NCI-H128 (cell line): ENCODE data around the gene ZNF341.
"Not testable (repeated sequence)": the region's sequence is repeated elsewhere in the genome, so short reads cannot be mapped to it uniquely, and the experiment has no call there.

Experiments used
- DNase-seq: peaks from one replicate; lab custom pipeline; 2025; ENCODE audit not compliant: unreplicated experiment; lab: John Stamatoyannopoulos, UW

The ZNF341 gene

DNA sequence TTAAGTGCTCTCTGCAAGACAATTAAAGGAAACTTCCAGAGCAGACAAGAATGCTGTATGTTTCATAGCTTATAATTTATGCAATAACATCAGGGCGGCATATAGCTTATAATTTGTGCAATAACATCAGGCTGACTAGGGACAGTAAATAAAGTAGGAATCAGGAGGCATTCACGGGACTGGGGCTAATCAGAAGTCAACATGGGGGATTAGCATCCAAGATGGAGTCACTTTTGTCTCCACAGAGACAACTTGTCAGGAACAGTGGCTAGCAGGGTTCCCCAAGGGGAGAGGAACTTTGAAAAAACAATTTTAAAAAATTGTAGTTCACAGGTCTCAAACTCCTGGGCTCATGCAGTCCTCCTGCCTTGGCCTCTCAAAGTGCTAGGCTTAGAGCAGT is 3.3 kb upstream of the ZNF341 start:
- DNase-seq: no peak

DNA sequence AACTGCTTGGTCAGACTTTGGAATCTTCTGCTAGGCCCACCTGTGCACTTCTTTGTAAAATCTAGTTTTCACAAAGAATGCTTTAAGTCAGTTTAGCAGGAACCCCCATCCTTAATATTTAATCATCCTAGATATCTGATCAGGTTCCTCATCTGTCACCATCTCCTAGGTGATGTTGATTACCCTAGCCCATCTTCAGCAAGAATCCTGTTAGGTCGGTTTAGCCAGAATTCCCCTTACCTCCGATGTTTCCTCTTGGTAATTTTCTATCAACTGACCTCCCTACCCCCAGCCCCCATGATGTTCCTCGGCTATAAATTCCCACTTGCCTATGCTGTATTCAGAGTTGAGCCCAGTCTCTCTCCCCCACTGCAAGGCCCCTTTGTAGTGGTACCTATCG is 2.7 kb upstream of the ZNF341 start:
- DNase-seq: no peak

DNA sequence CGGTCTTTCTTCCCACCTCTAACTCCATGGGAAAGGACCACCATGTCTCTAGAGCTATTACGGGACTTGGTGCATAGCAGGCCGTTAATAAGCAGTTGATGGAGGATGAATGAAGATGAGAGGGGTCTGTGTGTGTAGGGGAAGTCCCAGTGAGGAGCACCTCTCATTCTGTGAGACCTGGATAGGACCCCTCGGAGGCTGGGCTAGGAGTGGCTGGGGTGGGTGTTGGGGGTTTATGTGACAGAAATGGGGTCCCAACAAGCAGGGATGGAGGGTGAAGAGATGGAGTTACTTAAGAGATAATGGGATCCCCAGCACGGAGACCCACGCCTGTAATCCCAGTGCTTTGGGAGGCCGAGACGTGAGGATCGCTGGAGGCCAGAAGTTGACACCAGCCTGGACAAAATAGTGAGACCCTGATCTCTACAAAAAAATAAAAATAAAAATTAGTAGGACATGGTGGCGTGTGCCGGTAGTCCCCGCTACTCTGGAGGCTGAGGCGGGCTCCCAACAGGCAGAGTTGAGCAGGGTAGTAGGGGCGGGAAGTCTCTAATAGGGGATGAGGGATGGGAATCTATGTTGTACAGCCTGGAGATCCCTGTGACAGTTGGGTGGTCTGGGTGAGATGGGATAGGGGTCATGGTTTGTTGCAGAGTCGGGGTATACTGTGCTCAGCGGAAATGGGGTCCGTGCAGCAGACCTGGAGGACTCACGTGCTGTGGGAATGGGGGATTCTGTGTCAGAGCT is 677 bp upstream of the ZNF341 start:
- no peak for DNase-seq

DNA sequence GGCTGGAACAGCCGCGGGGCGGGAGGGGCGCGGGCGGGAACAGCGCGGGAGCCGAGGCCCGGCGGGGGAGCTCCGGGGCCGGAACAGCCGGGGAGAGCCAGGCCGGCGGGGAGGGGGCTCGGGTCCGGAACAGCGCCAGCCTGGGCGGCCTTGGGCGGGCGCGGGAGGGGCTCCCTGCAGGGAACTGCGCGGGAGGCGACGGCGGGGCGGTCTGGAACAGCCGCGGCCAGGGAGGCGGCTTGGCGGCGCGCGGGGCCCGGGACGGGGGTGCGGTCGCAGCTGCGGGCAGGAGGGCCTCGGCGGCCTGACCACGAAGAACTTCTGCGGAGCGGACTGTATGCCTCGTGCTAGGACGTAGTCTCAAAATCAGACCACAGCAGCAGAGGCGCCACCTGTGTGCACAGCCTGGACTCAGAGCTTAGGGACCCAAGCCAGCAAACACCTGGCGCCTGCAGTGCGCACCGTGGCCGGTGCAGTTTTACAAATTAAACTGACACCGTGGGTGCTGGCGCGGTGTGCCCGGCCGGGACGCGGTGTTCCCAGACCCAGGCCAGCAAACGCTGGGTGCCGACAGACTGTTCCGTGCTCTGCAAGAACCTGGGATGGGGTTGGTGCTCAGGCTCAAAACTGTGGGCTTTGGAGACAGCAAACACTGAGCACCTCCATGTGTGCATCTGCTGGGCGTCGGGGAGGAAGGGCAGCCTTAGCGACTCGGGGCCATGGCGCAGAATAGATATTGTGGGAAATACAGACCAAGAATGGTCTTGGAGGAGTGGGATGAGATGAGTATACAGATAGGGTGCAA is 572 bp downstream of the ZNF341 start:
- DNase-seq: peak; percentile 93

DNA sequence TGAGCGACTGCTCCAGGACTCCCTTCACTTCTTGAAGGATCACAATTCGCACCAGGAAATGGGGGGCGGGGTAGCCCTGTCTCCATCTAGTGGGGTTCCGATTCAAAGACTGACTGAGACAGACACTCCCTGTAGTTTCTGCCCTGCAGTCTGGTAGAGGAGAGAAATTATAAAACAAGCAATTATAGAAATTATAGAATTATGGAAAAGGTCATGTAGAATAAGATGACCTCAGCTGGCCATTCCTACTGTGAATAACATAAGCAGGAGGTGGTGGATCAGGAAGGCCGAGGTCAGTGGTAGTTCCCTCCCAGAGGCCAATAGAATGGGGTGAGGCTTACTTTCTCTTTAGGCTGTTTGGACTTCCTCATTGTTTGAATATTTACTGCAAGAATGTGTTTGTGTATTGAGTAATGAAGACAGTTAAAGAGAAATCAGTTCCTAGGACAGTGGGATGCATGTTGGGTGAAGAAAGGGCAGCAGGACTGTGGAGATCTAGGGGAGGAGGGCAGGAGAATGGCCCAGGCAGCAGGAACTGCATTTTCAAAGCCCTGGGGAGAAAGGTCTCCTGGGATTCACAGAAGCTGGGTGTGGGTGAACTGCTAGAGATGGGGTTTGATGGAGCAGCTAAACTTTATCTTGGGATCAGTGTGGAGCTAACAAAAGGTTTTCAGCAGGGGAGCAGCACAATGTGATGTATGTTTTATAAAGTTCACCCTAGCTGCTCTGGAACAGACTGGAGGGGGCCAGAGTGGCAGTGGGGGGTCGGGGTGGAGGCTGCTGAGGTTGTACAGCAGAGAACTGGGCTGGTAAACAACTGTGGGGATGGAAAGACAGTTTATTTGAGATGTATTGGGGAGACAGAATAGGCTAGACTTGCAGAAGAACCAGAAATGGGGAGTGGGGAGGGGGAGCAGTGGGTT is 2.1 kb downstream of the ZNF341 start:
- no peak for DNase-seq

DNA sequence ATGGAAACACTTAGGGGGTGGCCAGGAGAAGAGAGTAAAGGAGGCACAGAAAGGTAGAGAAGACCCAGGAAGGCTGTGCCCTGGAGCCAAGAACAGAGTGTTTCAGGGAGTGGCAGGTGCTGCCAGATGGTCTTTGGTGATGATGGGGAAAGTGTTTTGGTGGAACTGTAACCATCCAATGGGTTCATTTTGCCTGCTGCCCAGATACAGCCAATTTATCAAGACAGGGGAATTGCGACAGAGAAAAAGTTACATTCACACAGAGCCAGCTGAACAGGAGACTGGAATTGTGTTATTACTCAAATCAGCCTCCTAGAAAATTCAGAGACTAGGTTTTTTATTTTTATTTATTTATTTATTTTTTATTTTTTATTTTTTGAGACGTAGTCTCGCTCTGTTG is 5.2 kb downstream of the ZNF341 start:
- DNase-seq: no peak

DNA sequence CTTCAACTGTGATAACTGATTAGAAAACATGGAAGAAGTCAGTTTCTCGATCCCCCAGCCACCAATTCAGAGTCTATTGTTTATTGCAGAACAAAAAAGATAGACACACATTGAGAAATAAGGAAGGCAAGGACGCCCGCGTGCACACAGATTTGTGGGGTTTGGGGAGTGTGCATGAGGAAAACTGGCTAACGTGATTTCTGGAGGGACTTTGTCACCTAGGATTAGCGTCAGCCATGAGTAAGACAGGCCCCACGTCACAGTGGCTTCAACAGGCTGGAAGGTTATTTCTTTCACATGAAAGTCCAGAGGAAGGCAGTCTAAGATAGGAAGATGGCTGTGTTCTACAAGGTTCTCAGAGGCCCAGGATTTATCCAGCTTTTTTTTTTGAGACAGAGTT is 7.7 kb downstream of the ZNF341 start:
- no peak for DNase-seq

DNA sequence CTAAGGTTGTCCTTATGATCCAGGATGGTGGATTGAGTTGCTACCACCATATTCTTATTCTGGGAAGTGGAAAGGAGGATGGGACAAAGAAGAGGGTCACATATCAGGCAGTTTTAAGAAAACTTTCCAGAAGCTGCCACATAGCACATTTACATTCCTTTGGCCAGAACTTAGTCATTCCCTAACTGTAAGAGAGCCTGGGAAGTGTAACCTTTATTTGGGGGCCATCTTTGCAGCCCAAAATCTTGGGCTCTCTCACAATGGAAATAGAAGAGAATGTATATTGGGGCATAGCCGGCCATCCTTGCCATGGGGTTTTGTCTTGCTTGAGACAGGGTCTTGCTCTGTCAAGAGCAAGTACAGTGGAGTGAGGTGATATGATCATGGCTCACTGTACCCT is 8.4 kb downstream of the ZNF341 start:
- no peak for DNase-seq

DNA sequence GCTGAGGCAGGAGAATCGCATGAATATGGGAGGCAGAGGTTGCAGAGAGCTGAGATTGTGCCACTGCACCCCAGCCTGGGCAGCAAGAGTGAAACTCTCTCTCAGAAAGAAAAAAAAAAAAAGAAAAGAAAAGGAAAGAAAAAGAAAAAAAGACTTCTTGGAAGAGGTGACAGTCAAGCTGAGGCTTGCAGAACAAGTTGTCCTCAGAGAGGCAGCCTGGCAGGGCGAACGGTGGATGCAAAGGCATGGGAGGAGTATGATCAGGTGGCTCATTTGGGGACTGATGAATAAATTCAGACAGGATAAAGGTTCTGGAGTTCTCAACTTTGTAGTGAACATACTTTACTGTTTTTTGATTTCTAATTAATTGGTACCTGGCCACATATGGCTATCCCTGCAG is 12.4 kb downstream of the ZNF341 start:
- DNase-seq: no peak

DNA sequence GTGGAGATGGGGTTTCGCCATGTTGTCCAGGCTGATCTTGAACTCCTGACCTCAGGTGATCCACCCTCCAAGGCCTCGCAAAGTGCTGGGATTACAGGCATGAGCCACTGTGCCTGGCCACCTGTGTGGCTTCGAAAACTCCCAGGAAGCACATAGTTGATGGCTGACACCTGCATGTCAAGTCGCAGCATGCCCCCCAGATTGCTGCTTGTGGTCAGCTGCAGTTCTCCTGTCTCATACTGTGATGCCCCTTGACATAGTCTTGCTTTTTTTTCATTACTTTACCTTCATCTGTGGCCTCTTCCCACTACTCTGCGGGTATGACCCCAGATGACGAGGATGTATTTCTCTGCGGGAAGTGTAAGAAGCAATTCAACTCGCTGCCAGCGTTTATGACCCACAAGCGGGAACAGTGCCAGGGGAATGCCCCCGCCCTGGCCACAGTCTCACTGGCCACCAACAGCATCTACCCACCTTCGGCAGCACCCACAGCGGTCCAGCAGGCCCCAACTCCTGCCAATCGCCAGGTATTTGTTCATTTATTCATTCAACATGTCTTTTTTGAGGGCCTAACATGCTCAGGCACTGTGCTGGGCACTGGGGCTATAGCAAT is 13.1 kb downstream of the ZNF341 start:
- DNase-seq: no peak

DNA sequence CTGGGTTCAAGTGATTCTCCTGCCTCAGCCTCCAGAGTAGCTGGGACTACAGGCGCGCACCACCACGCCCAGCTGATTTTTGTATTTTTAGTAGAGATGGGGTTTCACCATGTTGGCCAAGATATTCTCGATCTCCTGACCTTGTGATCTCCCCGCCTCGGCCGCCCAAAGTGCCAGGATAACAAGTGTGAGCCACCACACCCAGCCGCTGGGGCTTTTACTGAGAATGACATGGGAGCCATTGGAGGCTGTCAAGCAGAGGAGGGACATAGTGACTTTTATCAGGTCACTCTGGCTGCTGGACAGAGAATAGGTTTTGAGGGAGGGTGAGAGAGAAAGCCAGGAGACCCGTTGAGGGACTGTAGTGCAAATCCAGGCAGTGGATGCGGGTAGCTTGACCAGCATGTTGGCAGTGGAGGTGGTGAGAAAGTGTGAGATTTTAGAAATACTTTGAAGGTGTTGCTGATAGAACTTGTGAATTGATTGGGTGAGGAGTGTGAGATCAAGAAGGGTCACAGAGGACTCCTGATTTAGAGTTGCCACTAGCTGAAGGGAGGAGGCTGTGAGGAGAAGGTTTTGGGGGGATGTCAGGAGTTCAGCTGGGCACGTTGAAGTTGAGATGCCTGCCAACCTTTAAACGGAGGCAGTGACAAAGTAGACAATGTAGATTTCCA is 14.7 kb downstream of the ZNF341 start:
- DNase-seq: no peak

DNA sequence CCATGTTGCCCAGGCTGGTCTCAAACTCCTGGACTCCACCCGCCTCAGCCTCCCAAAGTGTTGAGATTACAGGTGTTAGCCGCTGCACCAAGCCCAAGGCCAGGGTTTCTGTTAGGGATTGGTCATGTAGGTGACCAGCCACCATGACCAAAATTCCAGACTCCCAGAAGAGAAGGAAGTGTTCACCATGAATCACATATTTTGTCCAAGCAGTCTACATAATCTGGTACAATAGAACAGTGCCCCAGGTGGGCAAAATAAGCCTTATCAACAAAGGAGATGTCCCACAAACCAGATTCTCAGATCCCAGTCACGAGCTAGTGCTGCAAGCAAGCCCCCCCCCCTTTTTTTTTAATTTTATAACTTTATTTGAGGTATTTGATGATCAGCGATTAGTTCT is 20.0 kb downstream of the ZNF341 start:
- no peak for DNase-seq

DNA sequence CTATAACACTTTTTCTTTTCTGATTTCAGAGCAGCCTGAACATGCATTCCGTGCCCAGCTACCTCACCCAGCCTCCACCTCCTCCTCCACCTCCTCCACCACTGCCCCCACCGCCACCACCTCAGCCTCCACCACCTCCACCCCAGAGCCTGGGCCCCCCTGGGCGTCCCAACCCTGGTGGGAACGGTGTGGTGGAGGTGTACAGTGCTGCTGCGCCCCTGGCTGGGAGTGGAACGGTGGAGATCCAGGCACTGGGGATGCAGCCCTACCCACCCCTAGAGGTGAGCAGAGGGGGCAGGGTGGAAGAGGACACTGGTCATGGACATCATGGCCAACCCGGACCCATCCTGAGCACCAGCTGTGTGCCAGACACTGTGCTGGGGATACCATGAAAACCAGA is 21.3 kb downstream of the ZNF341 start:
- no peak for DNase-seq

DNA sequence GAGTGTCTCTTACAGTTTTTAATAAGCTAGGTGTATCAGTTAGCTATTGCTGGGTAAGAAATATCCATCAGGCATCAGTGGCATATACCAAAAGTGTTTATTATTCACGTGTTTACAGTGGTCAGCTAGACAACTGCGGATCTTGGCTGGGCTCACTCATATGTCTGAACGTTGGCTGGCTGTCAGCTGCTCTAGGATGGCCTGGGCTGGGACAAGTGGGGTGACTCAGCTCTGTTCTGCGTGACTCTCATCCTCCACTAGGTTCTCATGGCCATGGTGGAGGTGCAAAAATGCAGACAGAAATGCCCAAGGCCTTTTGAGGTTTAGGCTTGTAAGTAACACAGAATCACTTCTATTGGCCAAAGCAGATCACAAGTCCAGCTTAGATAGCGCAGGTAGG is 22.0 kb downstream of the ZNF341 start:
- DNase-seq: no peak

DNA sequence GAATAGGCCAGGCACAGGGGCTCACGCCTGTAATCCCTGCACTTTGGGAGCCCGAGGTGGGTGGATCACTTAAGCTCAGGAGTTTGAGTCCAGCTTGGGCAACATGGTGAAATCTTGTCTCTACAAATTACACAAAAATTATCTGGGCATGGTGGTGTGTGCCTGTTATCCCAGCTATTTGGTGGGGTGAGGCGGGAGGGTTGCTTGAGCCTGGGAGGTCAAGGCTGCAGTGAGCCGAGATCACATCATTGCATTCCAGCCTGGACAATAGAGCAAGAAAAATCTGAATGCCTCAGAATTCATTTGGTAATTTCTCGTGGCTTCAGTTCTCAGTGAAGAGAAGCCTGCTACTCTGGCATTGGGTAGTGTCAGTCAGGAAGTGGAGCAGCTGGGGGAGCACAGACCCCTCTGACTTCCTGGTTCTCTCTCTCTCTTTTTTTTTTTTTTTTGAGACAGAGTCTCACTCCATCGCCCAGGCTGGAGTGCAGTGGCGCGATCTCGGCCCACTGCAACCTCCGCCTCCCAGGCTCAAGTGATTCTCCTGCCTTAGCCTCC is 24.2 kb downstream of the ZNF341 start:
- not testable (repeated sequence) for DNase-seq

DNA sequence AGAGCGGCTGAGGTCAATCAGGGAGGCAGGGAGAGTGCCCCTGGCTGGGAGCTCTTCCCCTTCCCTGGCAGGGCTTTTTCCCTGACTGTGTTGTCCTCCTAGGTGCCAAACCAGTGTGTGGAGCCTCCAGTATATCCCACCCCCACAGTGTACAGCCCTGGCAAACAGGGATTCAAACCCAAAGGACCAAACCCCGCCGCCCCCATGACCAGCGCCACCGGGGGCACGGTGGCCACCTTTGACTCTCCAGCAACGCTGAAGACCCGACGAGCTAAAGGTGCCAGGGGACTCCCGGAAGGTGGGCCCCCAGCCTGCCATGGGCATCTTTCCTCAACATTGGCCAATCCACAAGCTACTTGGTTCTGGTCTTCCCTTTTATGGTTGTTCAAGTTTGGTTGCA is 25.2 kb downstream of the ZNF341 start:
- DNase-seq: no peak

DNA sequence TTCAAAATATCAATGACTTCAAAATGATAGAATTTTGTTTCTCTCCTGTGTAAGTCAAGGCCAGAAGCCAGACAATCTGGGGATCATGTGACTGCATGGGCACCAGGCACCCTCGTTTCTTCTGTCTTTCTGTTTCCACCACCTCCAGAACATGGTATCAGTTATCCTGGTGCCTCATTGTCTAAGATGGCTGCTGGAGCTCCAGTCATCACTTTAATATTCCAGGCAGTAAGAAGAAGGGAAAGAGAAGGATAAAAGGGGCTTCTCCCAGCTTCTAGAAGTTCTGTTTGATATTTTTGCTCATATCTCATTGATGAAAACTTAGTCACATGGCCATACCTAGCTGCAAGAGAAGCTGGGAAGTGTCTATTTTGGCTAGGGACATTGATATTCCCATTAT is 25.7 kb downstream of the ZNF341 start:
- no peak for DNase-seq

DNA sequence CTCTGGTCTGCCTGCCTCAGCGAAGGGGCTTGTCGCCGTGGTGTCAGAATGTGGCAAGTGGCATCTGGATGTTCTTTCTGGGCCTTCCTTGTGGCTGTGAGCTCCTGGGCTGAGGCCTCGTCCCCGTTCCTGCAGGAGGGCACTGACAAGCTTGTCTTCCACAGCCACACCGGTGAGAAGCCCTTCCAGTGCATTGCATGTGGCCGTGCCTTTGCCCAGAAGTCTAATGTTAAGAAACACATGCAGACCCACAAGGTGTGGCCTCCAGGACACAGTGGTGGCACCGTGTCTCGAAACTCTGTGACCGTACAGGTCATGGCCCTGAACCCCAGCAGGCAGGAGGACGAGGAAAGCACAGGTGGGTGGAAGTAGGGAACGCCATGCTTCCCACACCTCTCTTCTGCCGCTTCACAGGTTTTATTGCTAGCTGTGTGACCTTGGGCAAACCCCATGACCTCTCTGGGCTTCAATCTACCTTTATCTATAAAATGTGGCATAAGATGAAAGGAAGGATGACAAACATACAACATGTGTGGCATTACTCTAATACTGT is 30.0 kb downstream of the ZNF341 start:
- DNase-seq: no peak

DNA sequence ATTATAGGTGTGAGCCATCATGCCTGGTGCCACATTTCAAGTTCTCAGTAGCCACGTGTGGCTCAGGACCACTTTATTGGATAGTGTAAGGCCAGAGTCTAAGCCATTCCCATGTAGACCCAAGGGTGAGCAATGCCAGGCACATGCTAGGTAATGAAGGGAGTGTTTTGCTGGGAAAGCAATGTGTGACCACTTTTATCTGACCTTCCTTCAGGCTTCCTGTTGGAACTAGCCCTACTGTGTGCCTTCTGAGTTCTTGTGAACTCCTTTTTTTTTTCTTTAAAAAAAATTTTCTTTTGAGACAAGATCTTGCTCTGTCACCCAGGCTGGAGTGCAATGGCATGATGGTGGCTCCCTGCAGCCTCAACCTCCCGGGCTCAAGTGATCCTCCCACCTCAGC is 33.3 kb downstream of the ZNF341 start:
- DNase-seq: no peak

DNA sequence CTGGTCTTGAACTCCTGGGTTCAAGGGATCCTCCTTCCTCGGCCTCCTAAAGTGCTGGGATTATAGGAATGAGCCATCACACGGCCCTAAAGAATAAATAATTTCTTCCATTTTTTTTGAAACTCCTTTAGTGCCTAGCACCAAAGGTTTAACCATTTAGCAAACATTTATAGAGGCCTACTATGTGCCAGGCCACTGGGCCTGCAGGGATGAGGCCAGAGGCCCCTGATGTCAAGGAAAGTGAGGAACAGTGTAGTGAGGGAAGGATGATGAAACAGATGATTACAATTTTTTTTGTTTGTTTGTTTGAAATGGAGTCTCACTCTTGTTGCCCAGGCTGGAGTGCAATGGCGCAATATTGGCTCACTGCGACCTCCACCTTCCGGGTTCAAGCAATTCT is 33.8 kb downstream of the ZNF341 start:
- no peak for DNase-seq
